Hematopoietic multipotent progenitor cell treated with erythropoietin and hydrocortisone succinate and interleukin-3 and kit ligand, for 4 days (in vitro differentiated cells): ENCODE data around the gene ERBB2.

Experiments used
- DNase-seq: peaks from one replicate; pipeline ENCODE4 v3.0.0-alpha.2; 2015

The ERBB2 gene

DNA sequence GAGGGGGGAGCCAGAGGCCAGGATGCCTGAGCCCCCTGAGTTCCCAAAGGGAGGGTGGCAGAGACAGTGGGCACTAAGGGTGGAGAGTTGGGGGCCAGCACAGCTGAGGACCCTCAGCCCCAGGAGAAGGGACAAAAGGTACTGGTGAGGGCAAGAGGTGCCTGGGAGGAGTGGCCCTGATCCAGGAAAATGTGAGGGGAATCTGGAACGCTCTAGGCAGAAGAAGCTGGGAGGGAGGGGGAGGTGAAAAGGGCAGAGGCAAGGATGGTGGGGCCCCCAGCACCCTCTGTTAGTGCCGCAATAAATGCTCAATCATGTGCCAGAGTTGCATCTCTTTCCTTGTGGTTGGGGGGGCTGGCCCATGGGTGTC is 33.6 kb upstream of the ERBB2 start:
- no peak for DNase-seq

DNA sequence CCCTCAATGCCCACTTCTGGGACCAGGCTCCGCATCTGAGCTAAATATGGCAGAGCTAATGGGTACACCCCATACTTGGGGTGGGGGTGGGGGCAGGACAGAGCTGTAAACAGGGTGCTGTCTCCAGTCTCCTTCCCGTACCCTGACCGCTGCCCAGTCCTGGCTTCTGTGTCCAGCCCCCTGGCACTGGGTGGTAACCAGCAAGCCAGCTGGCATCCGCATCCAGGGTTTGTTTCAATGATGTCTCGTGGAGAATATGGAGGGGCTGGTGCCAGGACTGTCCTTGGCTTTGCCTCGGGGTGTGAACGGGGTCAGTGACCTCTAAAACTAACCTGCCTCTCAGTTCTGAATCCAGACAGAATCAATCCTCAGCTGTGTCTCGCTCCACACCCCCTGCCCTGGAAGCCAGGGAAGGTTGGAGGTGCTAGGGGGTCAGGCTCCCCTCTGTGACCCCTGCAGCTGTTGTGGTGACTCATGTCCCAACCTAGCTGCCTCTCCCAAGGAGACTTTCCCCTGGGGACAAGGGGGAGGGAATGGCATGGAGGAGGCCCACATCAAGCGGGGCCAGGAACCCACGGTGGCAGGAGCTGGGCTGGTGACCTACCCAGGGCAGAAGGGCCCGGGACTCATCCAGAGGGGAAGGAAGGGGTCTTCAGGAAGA is 33.1 kb upstream of the ERBB2 start:
- peak; percentile 46 for DNase-seq

DNA sequence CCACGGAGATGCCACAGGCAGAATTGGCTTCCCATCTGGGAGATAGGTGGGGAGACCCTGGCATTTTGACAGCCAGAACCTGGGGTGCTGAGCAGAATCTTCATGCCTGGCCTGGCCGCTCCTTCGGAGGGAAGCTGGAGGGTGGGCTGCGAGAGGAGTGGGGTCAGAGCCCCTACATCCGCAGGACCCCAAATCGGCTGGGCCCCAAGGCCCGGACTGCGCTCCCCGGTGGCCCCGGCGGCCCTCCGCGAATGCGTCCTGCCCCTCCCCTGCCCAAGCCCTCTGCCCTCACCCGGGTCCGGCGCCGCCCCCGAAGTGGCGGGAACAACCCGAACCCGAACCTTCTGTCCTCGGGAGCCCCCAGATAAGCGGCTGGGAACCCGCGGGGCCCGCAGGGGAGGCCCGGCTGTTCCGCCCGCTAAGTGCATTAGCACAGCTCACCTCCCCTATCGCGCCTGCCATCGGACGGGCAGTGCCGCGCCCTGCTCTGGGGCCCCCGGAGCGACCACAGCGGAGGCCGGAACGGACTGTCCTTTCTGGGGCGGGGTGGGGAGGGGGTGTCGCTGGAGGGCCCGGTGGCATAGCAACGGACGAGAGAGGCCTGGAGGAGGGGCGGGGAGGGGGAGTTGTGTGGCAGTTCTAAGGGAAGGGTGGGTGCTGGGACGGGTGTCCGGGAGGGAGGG is 32.5 kb upstream of the ERBB2 start:
- DNase-seq = peak; percentile 95

DNA sequence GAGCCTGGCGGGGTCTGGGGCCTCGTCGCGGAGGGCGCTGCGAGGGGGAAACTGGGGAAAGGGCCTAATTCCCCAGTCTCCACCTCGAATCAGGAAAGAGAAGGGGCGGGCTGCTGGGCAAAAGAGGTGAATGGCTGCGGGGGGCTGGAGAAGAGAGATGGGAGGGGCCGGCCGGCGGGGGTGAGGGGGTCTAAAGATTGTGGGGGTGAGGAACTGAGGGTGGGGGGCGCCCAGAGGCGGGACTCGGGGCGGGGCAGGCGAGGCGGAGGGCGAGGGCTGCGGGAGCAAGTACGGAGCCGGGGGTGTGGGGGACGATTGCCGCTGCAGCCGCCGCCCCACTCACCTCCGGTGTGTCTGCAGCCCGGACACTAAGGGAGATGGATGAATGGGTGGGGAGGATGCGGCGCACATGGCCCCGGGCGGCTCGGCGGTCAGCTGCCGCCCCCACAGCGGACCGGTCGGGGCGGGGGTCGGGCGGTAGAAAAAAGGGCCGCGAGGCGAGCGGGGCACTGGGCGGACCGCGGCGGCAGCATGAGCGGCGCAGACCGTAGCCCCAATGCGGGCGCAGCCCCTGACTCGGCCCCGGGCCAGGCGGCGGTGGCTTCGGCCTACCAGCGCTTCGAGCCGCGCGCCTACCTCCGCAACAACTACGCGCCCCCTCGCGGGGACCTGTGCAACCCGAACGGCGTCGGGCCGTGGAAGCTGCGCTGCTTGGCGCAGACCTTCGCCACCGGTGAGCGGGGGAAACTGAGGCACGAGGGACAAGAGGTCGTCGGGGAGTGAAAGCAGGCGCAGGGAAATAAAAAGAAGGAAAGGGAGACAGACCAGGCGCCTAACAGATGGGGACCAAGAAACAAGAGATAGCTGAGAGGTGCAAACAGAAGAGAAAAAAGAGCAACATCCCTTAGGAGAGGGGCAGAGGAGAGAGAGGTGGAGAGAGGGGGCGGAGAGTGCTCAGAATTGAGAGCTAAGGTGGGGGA is 31.6 kb upstream of the ERBB2 start, which contains the start of gene PNMT:
Gene PNMT, plus strand, starts transcription at position 509 of the 980 bp plus-strand sequence. Its CDS starts 23 bp downstream, at position 532.
- DNase-seq = peak; percentile 90

DNA sequence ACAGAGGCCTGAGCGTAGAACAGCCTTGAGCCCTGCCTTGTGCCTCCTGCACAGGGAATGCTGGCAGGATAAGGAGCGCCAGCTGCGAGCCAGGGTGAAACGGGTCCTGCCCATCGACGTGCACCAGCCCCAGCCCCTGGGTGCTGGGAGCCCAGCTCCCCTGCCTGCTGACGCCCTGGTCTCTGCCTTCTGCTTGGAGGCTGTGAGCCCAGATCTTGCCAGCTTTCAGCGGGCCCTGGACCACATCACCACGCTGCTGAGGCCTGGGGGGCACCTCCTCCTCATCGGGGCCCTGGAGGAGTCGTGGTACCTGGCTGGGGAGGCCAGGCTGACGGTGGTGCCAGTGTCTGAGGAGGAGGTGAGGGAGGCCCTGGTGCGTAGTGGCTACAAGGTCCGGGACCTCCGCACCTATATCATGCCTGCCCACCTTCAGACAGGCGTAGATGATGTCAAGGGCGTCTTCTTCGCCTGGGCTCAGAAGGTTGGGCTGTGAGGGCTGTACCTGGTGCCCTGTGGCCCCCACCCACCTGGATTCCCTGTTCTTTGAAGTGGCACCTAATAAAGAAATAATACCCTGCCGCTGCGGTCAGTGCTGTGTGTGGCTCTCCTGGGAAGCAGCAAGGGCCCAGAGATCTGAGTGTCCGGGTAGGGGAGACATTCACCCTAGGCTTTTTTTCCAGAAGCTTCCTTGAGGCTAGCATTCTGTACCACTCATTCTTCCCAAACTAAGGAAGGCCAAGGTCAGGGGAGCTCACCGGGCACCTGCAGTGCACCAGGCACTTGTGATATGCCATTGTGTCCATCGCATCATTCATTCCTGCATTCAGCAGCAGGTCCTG is 29.7 kb upstream of the ERBB2 start:
- no peak for DNase-seq

DNA sequence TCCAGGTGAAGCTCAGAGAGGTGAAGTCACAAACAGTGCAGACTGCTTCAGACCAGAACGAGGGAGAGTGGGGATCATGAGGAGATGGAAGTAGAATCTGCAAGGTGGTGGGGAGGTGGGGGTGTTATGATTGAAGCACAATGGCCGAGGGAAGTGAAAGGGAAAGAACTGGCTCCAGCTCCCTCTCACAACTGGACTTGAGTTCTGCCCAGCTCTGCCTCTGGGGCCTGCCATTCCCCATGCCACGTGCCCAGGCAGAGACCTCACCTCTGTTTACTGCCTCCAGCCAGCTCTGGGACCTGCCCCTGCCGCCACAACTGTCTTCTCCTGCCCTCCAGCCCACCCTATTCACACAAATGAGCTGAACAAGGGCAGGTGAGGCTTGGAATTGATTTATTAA is 29.1 kb upstream of the ERBB2 start:
- no peak for DNase-seq

DNA sequence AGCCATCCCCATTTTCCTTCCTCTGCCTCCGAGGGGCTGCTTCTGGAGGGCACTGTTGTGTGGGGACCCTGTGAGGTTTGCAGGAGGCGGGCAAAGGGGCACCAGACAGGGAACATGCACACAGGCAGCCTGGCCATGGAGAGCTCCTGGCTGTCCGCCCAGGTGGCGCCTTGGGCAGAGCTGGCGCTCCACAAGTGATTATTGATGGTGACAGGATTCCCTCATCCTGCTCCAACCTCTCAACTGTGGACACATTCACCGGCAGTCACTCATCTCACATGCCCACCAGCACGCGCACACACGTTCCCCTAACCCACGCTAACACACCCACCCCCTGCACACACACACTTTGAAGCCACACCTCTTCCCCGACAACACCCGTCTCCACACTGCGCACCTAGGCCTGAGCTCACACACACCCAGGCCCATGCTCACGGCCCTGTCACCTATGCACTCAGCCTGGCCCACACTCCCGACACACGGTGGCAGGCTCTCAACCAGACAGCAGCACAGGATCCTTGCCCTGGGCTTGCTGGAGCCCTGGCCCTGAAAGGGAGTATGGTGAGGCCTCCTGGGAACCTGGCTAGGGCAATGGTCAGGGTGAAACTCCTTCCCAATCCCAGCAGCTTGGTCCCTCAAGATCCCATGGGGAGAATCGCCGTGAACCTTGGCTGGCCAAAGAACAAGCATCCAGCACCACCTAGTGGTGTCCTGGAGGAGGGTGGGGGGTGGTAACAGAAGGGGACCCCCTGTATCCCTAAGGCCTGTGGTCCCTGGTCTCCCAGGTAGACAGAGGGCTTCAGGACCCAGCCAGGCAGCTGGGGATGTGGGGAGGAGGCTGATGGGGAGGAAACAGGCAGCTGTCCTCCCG is 28.0 kb upstream of the ERBB2 start:
- peak; percentile 71 for DNase-seq

DNA sequence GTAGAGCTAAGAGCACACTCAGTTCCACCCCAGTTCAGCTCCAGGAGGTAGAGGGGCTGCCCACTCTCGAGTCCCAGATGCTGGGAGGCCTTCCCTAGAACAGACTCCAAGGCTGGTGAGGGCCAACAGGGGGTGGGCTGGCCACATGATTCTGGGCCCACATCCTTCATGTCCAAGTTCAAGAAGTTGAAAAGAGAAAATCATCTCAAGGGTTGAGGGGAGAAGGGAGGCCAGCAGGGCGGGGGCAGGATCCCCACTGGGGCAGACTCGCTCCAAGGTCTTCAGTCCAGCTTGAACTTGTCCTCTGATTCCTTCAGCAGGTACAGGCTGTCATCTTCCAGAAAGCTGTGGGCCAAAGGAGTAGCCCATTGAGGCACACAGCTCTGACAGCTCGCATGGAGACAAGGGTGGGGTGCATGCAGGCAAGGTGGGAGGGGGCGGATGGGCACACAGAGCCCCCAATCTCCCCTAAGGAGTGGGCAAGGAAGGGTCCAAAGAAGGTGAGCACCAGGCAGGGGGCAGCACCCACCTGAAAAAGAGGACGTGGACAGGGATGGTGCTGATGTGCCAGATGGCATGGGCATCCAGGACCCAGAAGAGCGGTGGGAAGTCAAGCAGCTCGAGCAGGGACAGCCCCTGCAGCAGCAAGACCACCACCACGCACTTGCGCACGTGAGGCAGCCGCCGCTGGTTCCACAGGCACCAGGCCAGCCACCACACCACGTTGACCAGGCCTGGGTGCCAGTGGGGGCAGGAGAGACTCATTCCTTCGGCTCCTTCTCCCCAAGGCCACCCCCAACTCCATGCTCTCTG is 27.1 kb upstream of the ERBB2 start:
- no peak for DNase-seq

DNA sequence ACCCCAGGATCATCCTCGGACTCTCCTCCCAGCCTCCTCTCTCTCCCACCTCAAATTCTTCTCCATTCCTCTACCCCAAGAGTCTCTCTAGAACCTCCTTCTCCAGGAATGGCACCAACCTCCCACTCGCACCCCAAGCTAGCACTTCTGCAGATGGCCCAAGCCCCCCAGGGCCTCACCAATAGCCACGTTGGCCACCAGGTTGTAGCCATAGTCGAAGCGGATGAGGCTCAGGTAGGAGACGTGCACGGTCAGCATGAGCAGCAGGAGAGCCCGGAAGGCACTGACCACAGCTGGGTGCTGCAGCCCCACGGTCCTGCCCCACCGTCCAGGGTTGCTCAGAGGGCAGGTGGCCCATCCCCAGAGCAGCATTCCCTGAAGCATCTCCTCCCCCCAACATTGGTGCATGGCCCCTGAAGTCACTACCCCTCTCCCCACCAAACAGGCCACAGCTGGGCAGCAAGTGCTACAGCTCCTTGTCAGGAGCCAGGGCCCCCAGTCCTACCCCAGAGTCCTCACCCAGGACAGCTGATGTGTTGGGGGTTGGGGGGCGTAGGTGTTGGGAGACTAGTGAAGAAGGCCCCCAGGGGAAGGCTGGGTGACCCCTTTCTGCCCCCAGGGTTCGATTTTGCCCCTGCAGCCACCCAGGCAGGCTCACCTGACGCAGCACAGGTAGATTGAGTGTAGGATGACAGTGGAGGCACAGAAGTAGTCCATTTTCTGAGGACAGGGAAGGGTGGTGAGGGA is 26.4 kb upstream of the ERBB2 start:
- no peak for DNase-seq

DNA sequence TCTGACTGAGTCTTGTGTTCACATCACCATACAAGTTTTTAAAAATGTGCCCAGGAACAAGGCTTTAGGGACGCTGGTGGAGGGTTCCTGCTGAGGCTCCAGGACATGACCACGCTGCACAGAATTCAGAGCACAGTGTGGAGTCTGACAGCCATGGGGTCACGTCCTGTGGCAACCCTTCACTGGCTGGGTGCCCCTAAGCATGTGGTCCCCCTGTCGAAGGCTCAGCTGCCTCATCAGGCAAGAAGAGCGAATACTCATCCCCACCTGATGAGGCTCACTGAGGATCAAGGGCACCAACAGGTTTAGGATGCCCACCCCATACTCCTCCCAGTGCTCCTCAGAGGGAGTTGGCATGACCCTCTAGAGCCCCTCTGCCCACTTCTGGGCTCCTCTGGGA is 25.7 kb upstream of the ERBB2 start:
- DNase-seq = no peak

DNA sequence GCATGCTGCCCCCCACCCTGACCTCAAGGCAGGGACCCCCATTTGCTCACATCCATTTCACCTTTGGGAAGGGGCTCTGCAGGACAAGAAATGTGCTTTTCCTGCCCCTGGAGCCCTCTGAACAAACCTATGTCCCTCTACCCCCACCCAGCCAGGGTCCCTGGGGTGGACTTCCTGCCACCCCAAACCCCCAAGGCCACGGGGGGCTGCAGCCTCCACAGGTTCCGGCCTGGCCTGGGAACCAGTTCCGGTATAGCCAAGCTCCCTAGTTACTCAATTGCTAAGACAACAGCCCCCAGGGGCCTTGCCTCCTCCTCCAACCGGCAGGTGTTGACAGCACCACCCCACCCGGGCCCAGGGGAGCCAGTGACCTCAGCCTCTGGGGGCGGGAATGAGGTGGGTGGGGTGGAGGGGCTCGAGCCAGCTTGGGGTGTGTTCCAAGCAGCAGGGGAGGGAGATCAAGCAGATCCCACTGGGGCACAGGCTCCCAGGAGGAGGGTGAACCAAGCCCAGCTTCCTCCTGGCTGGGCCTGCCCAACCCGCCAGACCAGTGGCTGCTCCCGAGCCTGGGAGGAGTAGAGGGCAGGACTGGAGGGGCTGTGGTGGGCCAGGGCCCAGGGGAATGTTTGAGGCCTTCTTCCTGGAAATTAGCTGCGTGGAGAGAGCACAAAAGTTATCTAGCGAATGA is 25.0 kb upstream of the ERBB2 start:
- DNase-seq = peak; percentile 62

DNA sequence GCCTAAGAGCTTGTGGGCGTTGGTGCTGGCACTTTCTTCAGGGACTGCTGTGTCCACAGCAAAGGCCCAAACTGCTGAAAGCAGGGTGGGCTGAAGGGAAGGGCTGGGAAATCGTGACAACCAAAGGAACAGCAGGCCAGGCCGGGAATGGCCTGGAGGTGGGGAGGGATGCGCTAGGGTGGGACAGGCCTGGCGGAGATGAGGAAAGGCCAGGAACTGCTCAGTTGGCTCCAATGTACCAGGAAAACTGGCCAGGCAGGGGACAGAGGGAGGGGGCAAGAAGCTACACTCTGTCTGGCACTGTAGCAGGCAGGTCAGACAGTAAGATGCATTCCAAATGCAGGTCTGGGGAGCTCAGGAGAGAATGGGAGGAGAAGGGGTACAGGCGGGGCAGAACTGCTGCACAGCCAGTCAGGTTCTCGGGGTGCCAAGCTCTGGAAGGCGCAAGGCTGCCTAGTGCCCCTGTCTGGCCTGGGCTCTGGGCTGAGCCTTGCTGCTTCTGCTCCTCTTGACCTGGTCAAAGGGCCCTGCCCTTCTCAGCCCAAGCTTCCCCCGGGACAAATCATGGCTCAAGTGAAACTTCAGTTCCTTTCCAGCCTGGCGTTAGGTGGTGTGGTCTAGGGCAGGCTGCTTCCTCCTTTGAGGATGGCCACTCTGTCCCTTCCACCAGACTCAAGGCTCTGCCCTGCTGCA is 24.3 kb upstream of the ERBB2 start:
- no peak for DNase-seq

DNA sequence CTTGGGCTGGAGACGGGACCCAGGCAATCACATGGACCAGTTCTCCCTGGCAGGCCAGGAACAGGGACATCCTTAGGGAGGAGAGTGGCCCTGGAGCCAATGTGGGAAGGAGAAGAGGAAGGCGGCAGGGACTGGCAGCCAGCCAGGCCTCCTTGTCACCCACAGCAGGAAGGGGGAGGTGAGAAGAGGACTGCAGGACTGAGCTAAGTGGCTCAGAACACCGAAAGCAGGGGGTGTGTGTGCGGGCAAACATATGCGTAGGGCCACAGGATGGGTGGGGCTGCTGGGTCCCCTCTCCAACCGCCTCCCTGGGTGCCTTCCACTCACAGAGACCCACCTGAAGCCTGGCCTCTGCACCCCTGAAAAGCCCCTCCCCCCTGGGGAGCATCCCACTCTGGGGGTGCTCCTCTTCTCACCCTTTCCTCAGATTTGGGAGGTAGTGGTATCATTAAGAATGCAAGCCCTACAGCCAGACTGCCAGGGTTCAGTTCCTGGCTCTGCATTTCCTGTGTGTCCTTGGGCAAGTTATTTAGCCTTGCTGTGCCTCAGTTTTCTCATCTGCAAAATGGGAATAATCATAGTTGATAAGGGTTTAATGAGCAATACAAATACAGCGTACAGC is 23.6 kb upstream of the ERBB2 start:
- peak; percentile 90 for DNase-seq

DNA sequence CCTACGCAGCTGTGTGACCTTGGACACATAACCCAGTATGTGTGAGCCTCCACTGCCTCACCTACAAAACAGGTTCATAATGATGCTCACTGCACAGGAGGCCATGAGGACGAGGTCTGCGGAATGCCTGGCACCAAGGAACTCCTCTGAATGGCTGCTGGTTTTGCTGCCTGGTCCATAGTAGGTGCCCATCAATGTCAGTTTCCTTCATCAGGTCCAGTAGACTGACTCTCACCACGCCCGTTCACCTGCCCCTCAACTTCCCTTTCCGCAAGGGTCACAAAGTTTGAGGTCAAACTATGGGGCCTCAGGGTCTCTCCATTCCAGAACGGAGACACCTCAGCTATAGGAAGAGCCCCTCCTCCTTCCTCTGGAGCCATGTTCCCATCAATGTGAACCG is 22.8 kb upstream of the ERBB2 start:
- DNase-seq = no peak

DNA sequence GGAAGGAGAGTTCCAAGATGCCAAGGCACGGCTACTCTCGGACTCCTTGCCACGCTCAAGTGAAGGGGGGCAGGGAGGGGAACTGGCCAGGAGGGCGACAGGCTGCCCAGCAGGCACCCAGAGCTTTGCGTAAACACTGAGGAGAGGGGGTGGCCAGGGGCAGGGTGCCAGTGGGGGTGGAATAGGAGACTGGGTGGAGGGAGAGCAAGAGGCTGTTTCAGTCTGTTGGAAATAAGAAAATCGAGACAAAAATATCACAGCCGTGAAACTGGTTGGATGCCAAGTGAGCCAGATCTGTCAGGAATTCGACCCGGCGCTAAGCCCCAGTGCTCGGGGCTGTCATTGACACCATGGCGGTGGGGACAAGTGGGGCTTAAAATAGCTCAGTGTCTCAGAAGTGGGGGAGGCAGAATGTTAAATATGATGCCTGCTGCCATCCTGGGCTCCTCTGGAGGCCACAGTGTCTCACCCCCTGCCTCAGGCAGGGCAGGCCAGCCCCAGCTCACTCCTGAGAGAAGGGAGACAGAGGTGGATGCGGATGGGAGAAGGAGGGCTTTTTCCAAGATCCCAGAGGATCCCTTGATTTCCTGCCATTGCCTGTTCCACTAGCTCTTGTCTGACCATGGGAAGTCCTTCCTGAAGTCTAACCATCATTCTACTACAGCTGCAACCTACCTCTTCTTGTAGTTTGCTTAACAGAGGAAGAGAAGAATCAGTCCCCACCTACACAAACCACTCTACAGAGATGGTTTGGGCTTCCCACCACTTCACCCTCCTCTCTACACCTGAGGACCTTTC is 22.1 kb upstream of the ERBB2 start:
- no peak for DNase-seq

DNA sequence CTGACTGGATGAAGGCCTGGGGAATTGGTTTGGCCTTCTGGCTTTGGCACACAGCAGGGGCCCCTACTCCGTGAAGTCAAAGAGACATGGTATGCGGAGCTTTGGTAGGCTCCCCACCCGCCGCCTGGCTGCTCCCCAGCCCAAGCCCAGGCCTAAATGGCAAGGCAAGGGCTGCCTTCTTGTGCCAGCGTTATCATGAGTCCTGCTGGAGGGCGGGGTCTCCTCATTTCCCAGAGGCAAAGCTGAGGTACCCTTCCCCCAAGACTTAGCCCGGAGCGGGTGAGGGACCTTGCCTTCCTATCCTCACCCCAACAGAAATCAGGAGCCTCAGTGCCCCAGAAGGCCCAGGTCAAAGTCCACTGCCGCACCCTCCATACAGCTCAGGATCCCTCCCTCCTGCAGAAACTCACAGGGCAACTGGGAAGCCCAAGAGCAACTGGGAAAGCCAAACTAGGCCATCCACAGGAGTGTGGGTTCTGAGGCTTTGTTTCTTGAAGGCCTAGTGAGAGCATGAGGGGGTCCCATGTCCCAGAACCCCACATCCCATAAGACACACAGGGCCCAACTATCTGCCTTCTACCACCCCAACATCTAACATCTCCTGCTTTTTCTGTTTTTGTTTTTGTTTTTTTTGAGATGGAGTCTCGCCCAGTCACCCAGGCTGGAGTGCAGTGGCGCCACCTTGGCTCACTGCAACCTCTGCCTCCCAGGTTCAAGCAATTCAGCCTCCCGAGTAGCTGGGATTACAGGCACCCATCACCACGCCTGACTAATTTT is 21.3 kb upstream of the ERBB2 start:
- no peak for DNase-seq
